Putamen (tissue), 1 donor: ENCODE measurements around the gene AEBP2.

Experiments
- DNase-seq: peaks from one replicate; pipeline ENCODE4 v3.0.0-alpha.2; 2016; ENCODE audit warnings: low spot score

AEBP2 gene

GRCh38 chr12:19553175-19553574 lies 113.9 kb downstream of the AEBP2 start:
- no peak for DNase-seq

GRCh38 chr12:19561411-19561961 lies 122.2 kb downstream of the AEBP2 start:
- DNase-seq = no peak
